Measurements from ENCODE around the gene GNB1. TPM values are rescaled to one million over a fixed set of nuclear protein-coding genes. Genes with fewer than 3 reads are reported as not detected.
A peak's percentile ranks its signal among the peaks of the same experiment; 100 is the strongest.

The GNB1 gene
- total RNA-seq, 1 donor = 88.7 TPM

GRCh38 chr1:1917995-1918900, 27.4 kb upstream of the GNB1 start:
- no peak for DNase-seq (ENCODE audit: insufficient read length, low spot score, missing footprints)
- H3K4me2 ChIP-seq (ENCODE audit: insufficient read depth, low read length) = peak overlapping the region; percentile 72

DNA sequence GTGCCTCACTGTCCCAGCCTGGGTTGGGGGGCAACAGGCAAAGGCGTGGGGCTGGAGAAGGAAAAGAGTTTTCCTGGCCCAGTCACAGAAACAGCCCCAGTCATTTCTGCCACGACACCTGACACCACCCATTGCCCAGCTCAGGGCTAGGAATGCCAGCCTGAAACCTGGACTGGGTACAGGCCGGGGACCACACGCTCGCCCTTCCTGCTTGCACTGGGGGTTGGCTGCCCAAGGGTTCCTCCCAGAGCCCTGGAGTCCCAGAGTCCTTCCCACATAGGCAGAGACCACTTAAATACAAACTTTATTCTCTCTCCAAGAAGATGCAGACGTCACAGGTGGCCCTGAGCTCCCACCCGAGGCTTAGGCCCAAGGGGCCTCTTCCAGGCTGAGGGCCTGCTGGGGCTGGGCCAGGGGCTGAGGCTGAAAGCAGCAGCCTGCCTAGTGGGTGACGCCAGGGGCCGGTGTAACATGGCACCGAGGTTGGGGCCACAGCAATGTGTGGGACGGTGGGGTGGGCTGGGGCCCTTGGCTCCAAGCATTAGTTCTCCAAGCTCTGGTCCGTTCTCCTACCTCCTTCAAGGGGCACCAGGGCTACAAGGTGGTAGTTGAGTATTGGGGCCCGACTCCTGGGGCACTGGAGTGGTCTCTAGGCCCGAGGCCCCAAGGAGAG, 26.6 kb upstream of the GNB1 start:
- Histone ChIP-seq H3K27ac (ENCODE audit: low read depth, low read length) (no peak overlapping the region), H3K9me3 (ENCODE audit: low read depth, low read length) (no peaks in the 10 kb centered on the region), H3K4me2 (ENCODE audit: insufficient read depth, low read length) (no peak overlapping the region), H2AFZ (ENCODE audit: low read length) (no peak overlapping the region), H3K79me2 (ENCODE audit: insufficient read depth, low read length) (no peaks in the 10 kb centered on the region), H3K27me3 (ENCODE audit: insufficient read depth, low read length) (peaks cover 11% of the 10 kb centered on the region), H3K4me1 (ENCODE audit: insufficient read depth, low read length) (peaks cover 6% of the 10 kb centered on the region), H3K36me3 (ENCODE audit: insufficient read depth, low read length) (no peaks in the 10 kb centered on the region), H3K4me3 (ENCODE audit: insufficient read depth, low read length) (no peak overlapping the region), H4K20me1 (ENCODE audit: insufficient read depth, low read length) (no peaks in the 10 kb centered on the region)
- DNase-seq (ENCODE audit: insufficient read length, low spot score, missing footprints) = no peak
- TF ChIP-seq CTCF (IDR thresholded peaks at IDR 0.05; ENCODE audit: extremely low read depth, low read depth, low read length) = no peak

More at GRCh38 chr1:1917995-1918900, 27.4 kb upstream of the GNB1 start:
- Histone ChIP-seq H3K4me3 (ENCODE audit: insufficient read depth, low read length) (peak overlapping the region; percentile 58), H3K27me3 (ENCODE audit: insufficient read depth, low read length) (peaks cover 11% of the 10 kb centered on the region), H3K27ac (ENCODE audit: low read depth, low read length) (no peak overlapping the region), H3K79me2 (ENCODE audit: insufficient read depth, low read length) (no peaks in the 10 kb centered on the region), H2AFZ (ENCODE audit: low read length) (no peak overlapping the region), H3K9me3 (ENCODE audit: low read depth, low read length) (no peaks in the 10 kb centered on the region), H4K20me1 (ENCODE audit: insufficient read depth, low read length) (no peaks in the 10 kb centered on the region), H3K36me3 (ENCODE audit: insufficient read depth, low read length) (no peaks in the 10 kb centered on the region), H3K4me1 (ENCODE audit: insufficient read depth, low read length) (peaks cover 6% of the 10 kb centered on the region)
- TF ChIP-seq CTCF (IDR thresholded peaks at IDR 0.05; ENCODE audit: extremely low read depth, low read depth, low read length) = no peak

DNA sequence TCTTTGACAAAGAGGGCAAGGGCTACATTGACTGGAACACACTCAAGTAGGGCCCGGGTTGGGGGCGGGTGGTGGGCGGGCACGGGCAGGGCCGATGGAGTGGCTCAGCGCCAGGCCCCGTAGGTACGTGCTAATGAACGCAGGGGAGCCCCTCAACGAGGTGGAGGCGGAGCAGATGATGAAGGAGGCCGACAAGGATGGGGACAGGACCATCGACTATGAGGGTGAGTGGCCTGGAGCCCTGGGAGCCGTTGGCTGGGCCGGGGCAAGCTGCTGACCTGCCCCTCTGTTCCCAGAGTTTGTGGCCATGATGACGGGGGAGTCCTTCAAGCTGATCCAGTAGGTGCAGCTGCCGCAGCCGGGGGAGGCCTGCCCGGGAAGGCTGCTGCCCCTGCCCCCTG, 26.0 kb upstream of the GNB1 start:
- Histone ChIP-seq H3K27ac (ENCODE audit: low read depth, low read length) (no peak overlapping the region), H3K36me3 (ENCODE audit: insufficient read depth, low read length) (no peaks in the 10 kb centered on the region), H3K4me3 (ENCODE audit: insufficient read depth, low read length) (no peak overlapping the region), H3K4me1 (ENCODE audit: insufficient read depth, low read length) (peaks cover 6% of the 10 kb centered on the region), H3K9me3 (ENCODE audit: low read depth, low read length) (no peaks in the 10 kb centered on the region), H4K20me1 (ENCODE audit: insufficient read depth, low read length) (no peaks in the 10 kb centered on the region), H3K27me3 (ENCODE audit: insufficient read depth, low read length) (peaks cover 11% of the 10 kb centered on the region), H3K79me2 (ENCODE audit: insufficient read depth, low read length) (no peaks in the 10 kb centered on the region), H3K4me2 (ENCODE audit: insufficient read depth, low read length) (no peak overlapping the region), H2AFZ (ENCODE audit: low read length) (no peak overlapping the region)
- no peak for TF ChIP-seq CTCF (IDR thresholded peaks at IDR 0.05; ENCODE audit: extremely low read depth, low read depth, low read length)
- no peak for DNase-seq (ENCODE audit: insufficient read length, low spot score, missing footprints)
